T-helper 17 cell (primary cell): Measurements from ENCODE around the gene MRFAP1. TPM values are rescaled to one million over a fixed set of nuclear protein-coding genes. Genes with fewer than 3 reads are reported as not detected.

Source experiments
- ATAC-seq: fragments of 150-1000 bp; cut with Tn5 transposase; 2 replicates; pipeline ENCODE4 v1.10.0; 2021; ENCODE audit warnings: mild to moderate bottlenecking, moderate library complexity
- DNase-seq, 3 donors: peaks; one replicate each; pipeline versions ENCODE4 v3.0.0 to v3.0.0-alpha.2; 2020 to 2021
- H3K9me3 ChIP-seq: one replicate; pipeline ENCODE4 v1.7.0; 2013; ENCODE audit warnings: low read length, mild to moderate bottlenecking; ENCODE audit not compliant: control insufficient read depth, poor library complexity, severe bottlenecking
- H3K27ac Mint-ChIP-seq: one replicate; pipeline ENCODE4 v1.8.0; 2022; ENCODE audit warnings: mild to moderate bottlenecking, moderate library complexity, mixed read lengths
- H3K27me3 Mint-ChIP-seq: one replicate; pipeline ENCODE4 v1.8.0; 2022; ENCODE audit warnings: mixed read lengths
- H3K36me3 Mint-ChIP-seq: one replicate; pipeline ENCODE4 v1.8.0; 2022; ENCODE audit warnings: low read depth, mixed read lengths
- H3K4me1 Mint-ChIP-seq: one replicate; pipeline ENCODE4 v1.8.0; 2022; ENCODE audit warnings: mild to moderate bottlenecking, mixed read lengths
- H3K4me3 Mint-ChIP-seq: one replicate; pipeline ENCODE4 v1.8.0; 2022; ENCODE audit warnings: mild to moderate bottlenecking, moderate library complexity, mixed read lengths
- total RNA-seq, 4 donors: library from RNA in 2 of 4; stranded (reverse) in 2 of 4; gene quantifications; one replicate each; pipeline ENCODE4 v1.2.3 and lab custom pipeline; 2022 to 2026

Gene MRFAP1
- total RNA-seq, 2 donors from 2014 or later, result 158 to 163 TPM

DNA sequence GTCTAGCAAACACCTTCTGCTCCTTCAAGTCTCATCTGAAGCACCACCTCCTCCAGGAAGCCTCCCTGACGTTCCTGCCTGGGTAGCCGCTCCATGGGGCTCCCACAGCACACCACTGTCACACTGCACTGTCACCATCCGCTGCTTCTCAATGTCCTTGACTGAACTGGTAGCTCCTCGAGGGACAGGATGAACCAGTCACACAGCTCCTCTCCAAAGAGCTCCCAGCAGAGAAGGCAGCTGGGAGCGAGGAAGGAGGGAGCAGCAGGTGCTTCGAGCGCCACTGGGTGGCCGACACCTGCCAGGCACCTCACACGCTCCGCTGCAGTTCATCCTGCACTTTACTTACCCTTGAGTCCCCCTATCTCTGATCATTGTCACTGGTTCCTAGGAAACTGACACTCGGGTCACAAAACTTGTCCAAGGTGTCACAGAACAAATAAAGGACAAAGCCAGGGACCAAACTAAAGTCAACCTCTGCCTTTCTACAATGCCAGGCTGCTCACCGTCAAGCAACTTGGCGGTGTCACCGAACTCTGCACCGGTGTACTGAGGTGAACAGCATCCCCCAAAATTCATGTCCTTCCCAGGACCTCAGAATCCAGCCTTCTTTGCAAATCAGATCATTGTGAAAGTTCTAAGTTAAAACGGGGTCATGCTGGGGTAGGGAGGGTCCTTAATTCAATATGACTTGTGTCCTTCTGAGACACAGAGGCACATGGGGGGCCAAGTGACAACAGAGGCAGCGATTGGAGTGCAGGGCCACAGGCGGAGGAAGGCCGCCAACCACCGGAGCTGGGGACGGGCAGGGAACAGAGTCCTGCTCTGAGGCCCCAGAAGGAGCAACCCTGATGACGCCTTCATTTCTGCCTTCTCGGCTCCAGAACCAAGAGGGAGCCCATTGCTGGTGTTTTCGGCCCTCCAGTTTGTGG, 47.7 kb downstream of the MRFAP1 start:
- no peaks in the 10 kb centered on the region for H3K9me3 ChIP-seq
- H3K4me3 Mint-ChIP-seq, result peak overlapping the region; percentile 96
- DNase-seq (no peak), ATAC-seq (no peak)
- H3K4me1 Mint-ChIP-seq, result peaks cover 48% of the 10 kb centered on the region
- no peaks in the 10 kb centered on the region for H3K36me3 Mint-ChIP-seq
- H3K27ac Mint-ChIP-seq, result peak overlapping the region; percentile 99
- no peaks in the 10 kb centered on the region for H3K27me3 Mint-ChIP-seq

DNA sequence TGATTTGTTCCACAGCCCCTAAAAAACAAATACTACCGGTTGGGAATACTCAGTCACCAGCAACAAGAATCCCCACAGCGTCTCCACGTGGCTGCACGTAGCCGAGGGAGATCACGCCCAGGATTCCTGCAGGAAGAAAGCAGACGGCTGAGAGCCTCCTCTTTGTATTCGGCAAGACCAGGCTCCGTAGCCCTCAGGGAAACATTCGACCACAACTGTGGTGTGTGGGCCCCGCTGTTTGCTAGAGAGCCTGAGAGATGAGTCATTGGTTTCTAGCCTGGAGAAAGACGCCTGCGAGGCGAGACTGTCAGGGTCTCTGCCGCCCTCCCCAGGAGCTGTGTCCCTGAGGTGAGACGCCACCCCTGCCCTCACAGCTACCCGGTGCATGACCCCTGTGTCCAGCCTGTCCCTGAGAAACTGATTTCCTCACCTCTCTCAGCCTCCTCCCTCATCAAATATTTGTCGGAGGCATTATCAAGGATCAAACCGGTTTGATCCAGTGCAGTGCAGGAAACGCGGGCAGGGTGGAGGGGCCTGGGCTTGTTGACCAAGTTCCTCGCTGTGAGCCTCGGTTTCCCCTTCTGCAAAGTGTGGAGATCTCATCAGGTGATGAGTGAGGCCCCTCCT, 48.5 kb downstream of the MRFAP1 start:
- ATAC-seq (peak; percentile 82), DNase-seq (peak; percentile 40 to 65 (median 50))
- H3K9me3 ChIP-seq, result no peaks in the 10 kb centered on the region
- Mint-ChIP-seq H3K4me1 (peaks cover 55% of the 10 kb centered on the region), H3K27ac (peak overlapping the region; percentile 99), H3K27me3 (no peaks in the 10 kb centered on the region), H3K4me3 (peak overlapping the region; percentile 96), H3K36me3 (no peaks in the 10 kb centered on the region)

DNA sequence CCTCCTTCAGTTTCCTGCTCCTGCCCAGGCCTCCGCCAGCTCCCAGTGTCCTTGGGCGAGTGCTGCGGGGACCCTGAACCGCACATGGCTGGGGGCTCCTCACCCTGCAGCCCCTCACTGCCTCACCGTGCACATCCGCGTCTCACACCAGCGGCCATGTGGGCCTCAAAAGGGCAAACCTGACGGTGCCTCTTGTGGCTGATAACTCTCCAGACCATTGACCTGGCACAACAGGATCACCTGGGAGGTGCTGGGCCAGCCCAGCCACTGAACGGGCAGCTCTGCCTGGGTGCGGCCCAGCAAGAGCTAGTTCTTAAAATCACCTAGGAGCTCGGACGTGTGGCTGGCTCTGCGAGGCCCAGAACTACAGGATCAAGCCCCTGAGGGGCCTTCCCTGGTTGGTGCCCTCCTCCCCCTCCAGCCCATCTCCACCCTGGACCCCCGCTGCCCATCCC, 49.0 kb downstream of the MRFAP1 start:
- H3K4me1 Mint-ChIP-seq, result peaks cover 58% of the 10 kb centered on the region
- DNase-seq (no peak), ATAC-seq (no peak)
- H3K27ac Mint-ChIP-seq, result peak overlapping the region; percentile 99
- H3K36me3 Mint-ChIP-seq, result no peaks in the 10 kb centered on the region
- H3K9me3 ChIP-seq, result no peaks in the 10 kb centered on the region
- H3K27me3 Mint-ChIP-seq, result no peaks in the 10 kb centered on the region
- H3K4me3 Mint-ChIP-seq, result peak overlapping the region; percentile 96

Other genes starting within 250 kb of the MRFAP1 start
- not detected for gene PPP2R2C, start 168.1 kb upstream of the MRFAP1 start, total RNA-seq
- gene MAN2B2, start 65.5 kb upstream of the MRFAP1 start, total RNA-seq, result 10 to 100 TPM; 27.0 to 34.9 TPM
- 1 to 10 TPM; 2.1 to 3.8 TPM for gene S100P, start 53.2 kb downstream of the MRFAP1 start, total RNA-seq
- 10 to 100 TPM; 29.3 to 33.0 TPM for gene MRFAP1L1, start 69.2 kb downstream of the MRFAP1 start, total RNA-seq
- 10 to 100 TPM; 19.2 to 20.8 TPM for gene BLOC1S4, start 75.5 kb downstream of the MRFAP1 start, total RNA-seq
- gene KIAA0232, start 142.0 kb downstream of the MRFAP1 start, total RNA-seq, result 10 to 100 TPM; 16.1 to 16.7 TPM